IMR-90 (cell line): ENCODE measurements around the gene DDR1. TPM values are rescaled to one million over a fixed set of nuclear protein-coding genes. Genes with fewer than 3 reads are reported as not detected.
"Not testable (repeated sequence)": the region's sequence is repeated elsewhere in the genome, so short reads cannot be mapped to it uniquely, and the experiment has no call there.

Experiments
- ATAC-seq: fragments of 200-7000 bp; cut with Tn5 transposase; 2 replicates; pipeline ENCODE4 v1.9.1; 2020; ENCODE audit warnings: low read depth, mild to moderate bottlenecking, moderate library complexity
- BruUV-seq: library from RNA; stranded (reverse); fragments of 400-500 nt; replicated peaks from 2 replicates; lab custom pipeline; 2021; lab: Mats Ljungman, UMichigan
- CTCF ChIA-PET: fragments of 300-600 bp; formaldehyde crosslinking; extraction: SDS; loops from one replicate; lab custom pipeline; 2021; ENCODE audit warnings: antibody characterized with exemption; lab: Yijun Ruan, JAX
- POLR2A ChIA-PET: fragments of 300-600 bp; sonication (Branson Sonifier 250); formaldehyde crosslinking; loops from one replicate; lab custom pipeline; 2022; ENCODE audit warnings: antibody characterized with exemption; ENCODE audit not compliant: unreplicated experiment; lab: Charles Lee
- DNase-seq: peaks from one replicate; pipeline ENCODE4 v3.0.0; 2013
- H2AFZ ChIP-seq: replicated peaks from 2 replicates; pipeline ENCODE3; 2013; ENCODE audit warnings: low read length, mild to moderate bottlenecking; ENCODE audit not compliant: poor library complexity
- H2AK5ac ChIP-seq: 2 replicates; pipeline ENCODE4 v1.6.1; 2013; ENCODE audit warnings: low read depth, low read length, inconsistent platforms
- H2AK9ac ChIP-seq: replicated peaks from 2 replicates; pipeline ENCODE3; 2013; ENCODE audit warnings: mild to moderate bottlenecking, low read depth, low read length, moderate library complexity; ENCODE audit not compliant: poor library complexity
- H2BK120ac ChIP-seq: 2 replicates; pipeline ENCODE4 v1.6.1; 2013; ENCODE audit warnings: low read depth, low read length, inconsistent platforms
- H2BK15ac ChIP-seq: 3 replicates; pipeline ENCODE4 v1.6.1; 2013; ENCODE audit warnings: low read depth, low read length, inconsistent platforms
- H2BK20ac ChIP-seq: 2 replicates; pipeline ENCODE4 v1.6.1; 2013; ENCODE audit warnings: low read depth, mild to moderate bottlenecking, inconsistent platforms, low read length, moderate library complexity
- H2BK5ac ChIP-seq: 2 replicates; pipeline ENCODE4 v1.6.1; 2013; ENCODE audit warnings: mild to moderate bottlenecking, low read depth, low read length, inconsistent platforms; ENCODE audit not compliant: poor library complexity, severe bottlenecking
- H3K14ac ChIP-seq: replicated peaks from 2 replicates; pipeline ENCODE4 v1.6.1; 2013; ENCODE audit warnings: low read depth, low read length, inconsistent platforms
- H3K18ac ChIP-seq: 2 replicates; pipeline ENCODE4 v1.6.1; 2013; ENCODE audit warnings: low read depth, low read length, control low read depth
- H3K23ac ChIP-seq: 2 replicates; pipeline ENCODE4 v1.6.1; 2013; ENCODE audit warnings: low read depth, low read length, inconsistent platforms
- H3K27ac ChIP-seq: 2 replicates; pipeline ENCODE4 v1.5.1; 2013; ENCODE audit warnings: mild to moderate bottlenecking, control low read depth, low read length; ENCODE audit not compliant: insufficient read depth
- H3K27me3 ChIP-seq: 2 replicates; pipeline ENCODE4 v1.6.1; 2013; ENCODE audit warnings: low read length; ENCODE audit not compliant: control insufficient read depth, insufficient read depth
- H3K36me3 ChIP-seq: 2 replicates; pipeline ENCODE4 v1.6.1; 2013; ENCODE audit warnings: low read length, mixed read lengths; ENCODE audit not compliant: control insufficient read depth, insufficient read depth
- H3K4ac ChIP-seq: 2 replicates; pipeline ENCODE4 v1.6.1; 2013; ENCODE audit warnings: low read depth, low read length, inconsistent platforms
- H3K4me1 ChIP-seq: 2 replicates; pipeline ENCODE4 v1.6.1; 2013; ENCODE audit warnings: low read length, mixed read lengths; ENCODE audit not compliant: control insufficient read depth, insufficient read depth
- H3K4me2 ChIP-seq: 2 replicates; pipeline ENCODE4 v1.6.1; 2013; ENCODE audit warnings: low read depth, mild to moderate bottlenecking, control low read depth, low read length, moderate library complexity
- H3K4me3 ChIP-seq: 2 replicates; pipeline ENCODE4 v1.5.1; 2013; ENCODE audit warnings: low read depth, mild to moderate bottlenecking, control low read depth, low read length, moderate library complexity; ENCODE audit not compliant: insufficient read depth
- H3K56ac ChIP-seq: 2 replicates; pipeline ENCODE4 v1.6.1; 2013; ENCODE audit warnings: low read length, inconsistent platforms; ENCODE audit not compliant: insufficient read depth; ENCODE audit errors: extremely low read depth
- H3K79me1 ChIP-seq, 2 experiments: 2 replicates each; pipeline ENCODE4 v1.6.1; 2013; ENCODE audit warnings: low read length in 2 of 2, inconsistent platforms in 1 of 2, low read depth in 1 of 2
- H3K9ac ChIP-seq: 2 replicates; pipeline ENCODE4 v1.6.1; 2013; ENCODE audit warnings: low read depth, low read length, control low read depth
- H3K9me1 ChIP-seq: 2 replicates; pipeline ENCODE4 v1.6.1; 2013; ENCODE audit warnings: low read length, inconsistent platforms; ENCODE audit not compliant: insufficient read depth
- H3K9me3 ChIP-seq: 2 replicates; pipeline ENCODE4 v1.6.1; 2013; ENCODE audit warnings: low read length; ENCODE audit not compliant: control insufficient read depth, insufficient read depth
- H4K20me1 ChIP-seq: 2 replicates; pipeline ENCODE4 v1.6.1; 2013; ENCODE audit warnings: low read length, inconsistent platforms; ENCODE audit not compliant: insufficient read depth
- H4K5ac ChIP-seq: 2 replicates; pipeline ENCODE4 v1.6.1; 2013; ENCODE audit warnings: mild to moderate bottlenecking, low read depth, low read length, control low read depth
- H4K8ac ChIP-seq, 2 experiments: 2 replicates each; pipeline ENCODE4 v1.6.1; 2013; ENCODE audit warnings: low read depth in 2 of 2, low read length in 2 of 2, control low read depth in 1 of 2, inconsistent platforms in 1 of 2
- H4K91ac ChIP-seq: 2 replicates; pipeline ENCODE4 v1.6.1; 2013; ENCODE audit warnings: low read depth, low read length, inconsistent platforms; ENCODE audit not compliant: insufficient read depth
- WGBS, 2 experiments: methylation state at CpG; one replicate each; pipeline versions ENCODE4 v1.1.5 to v1.1.7; 2013; ENCODE audit warnings: missing lambda C conversion rate in 2 of 2; ENCODE audit not compliant: insufficient read length in 1 of 2; ENCODE audit errors: extremely low coverage in 2 of 2; 5-methylcytosine and 5-hydroxymethylcytosine counted together
- dilution Hi-C: fragments of 300-500 bp; cut with HindIII; formaldehyde crosslinking; loops from one replicate; pipeline ENCODE4 v1.14.3; 2018; ENCODE audit warnings: low sequenced_read_pairs; ENCODE audit not compliant: unreplicated experiment
- in situ Hi-C: fragments of 300-500 bp; cut with MboI; formaldehyde crosslinking; loops from 3 replicates; pipeline ENCODE4 v1.14.3; 2019; ENCODE audit warnings: low sequenced_read_pairs, inconsistent platforms, mixed read lengths
- intact Hi-C: fragments of 100-400 bp; cut with micrococcal nuclease; formaldehyde crosslinking; loops from 2 replicates; pipeline ENCODE4 v1.10.0; 2022
- polyA plus RNA-seq, 3 experiments: library from polyadenylated mRNA; depleted of rRNA; stranded (reverse); fragments of >200 nt; gene quantifications; 2 replicates each; pipeline ENCODE4 v1.2.3, GENCODE V29; 2012; ENCODE audit warnings: low replicate concordance in 1 of 3
- total RNA-seq: library from RNA; depleted of rRNA; stranded (reverse); fragments of >200 nt; gene quantifications from 2 replicates; pipeline ENCODE4 v1.2.3, GENCODE V29; 2012

Gene DDR1
- total and polyA plus RNA-seq, 2 of the 4 experiments (the other 2 are of a cell fraction), result 5.6 to 19.6 TPM

DNA sequence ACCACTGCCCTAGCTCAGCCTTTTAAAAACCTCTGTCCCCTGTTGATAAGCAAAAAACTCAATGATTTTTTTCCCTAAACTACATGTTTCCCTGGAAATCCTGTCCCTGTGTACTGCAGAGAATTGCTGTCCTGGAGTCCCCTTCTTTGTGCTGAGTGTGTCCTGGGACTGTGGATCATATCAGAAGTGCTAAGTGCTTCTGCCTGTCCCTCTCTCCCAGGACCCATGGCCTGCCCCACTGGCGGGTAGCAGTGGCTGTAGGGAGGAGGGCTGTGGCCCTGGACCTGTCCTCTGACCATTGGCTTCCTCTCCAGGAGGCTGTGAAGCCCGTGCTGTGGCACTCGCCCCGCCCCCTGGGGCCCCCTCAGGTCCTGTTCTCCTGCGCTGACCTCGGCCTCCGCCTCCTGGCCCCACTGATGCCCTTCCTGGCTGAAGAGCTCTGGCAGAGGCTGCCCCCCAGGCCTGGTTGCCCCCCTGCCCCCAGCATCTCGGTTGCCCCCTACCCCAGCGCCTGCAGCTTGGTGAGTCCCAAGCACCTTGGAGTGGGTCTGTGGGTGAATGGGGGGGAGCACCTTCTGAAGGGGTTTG, 39.8 kb downstream of the DDR1 start:
- CTCF ChIA-PET, H3K9ac ChIP-seq, H3K4me2 ChIP-seq, ATAC-seq, H2BK15ac ChIP-seq, H4K8ac ChIP-seq, H3K27me3 ChIP-seq, BruUV-seq, H2BK120ac ChIP-seq, intact Hi-C loops, in situ Hi-C loops, H3K23ac ChIP-seq, H2AK5ac ChIP-seq, H3K79me1 ChIP-seq, H2AK9ac ChIP-seq, H3K4me3 ChIP-seq, H3K56ac ChIP-seq, H2AFZ ChIP-seq, H3K4ac ChIP-seq, H3K14ac ChIP-seq, H4K91ac ChIP-seq, dilution Hi-C loops, H3K4me1 ChIP-seq, DNase-seq, H4K20me1 ChIP-seq, H2BK5ac ChIP-seq, H3K27ac ChIP-seq, H3K18ac ChIP-seq, H3K9me1 ChIP-seq, H4K5ac ChIP-seq, H2BK20ac ChIP-seq, H3K9me3 ChIP-seq: not testable (repeated sequence)
- WGBS, 2 experiments, result no CpG with 5 or more reads among the region's 9 CpGs
- POLR2A ChIA-PET, result interaction anchor here (0.6 kb wide), 1 partner anchor 151 kb away, joined by 3 read pairs; no protein-coding TSS in a partner anchor
- H3K36me3 ChIP-seq, result peaks cover 40% of the 10 kb centered on the region
